Endodermal cell (in vitro differentiated cells): ENCODE results near the gene DERL2. TPM values are rescaled to one million over a fixed set of nuclear protein-coding genes. Genes with fewer than 3 reads are reported as not detected.

Source experiments
- DNase-seq: peaks from one replicate; pipeline ENCODE4 v3.0.0-alpha.2; 2017
- H3K27ac ChIP-seq: 2 replicates; pipeline ENCODE4 v1.5.1; 2013; ENCODE audit warnings: mild to moderate bottlenecking, low read depth, low read length, moderate library complexity
- H3K27me3 ChIP-seq: 2 replicates; pipeline ENCODE4 v1.6.1; 2013; ENCODE audit warnings: mild to moderate bottlenecking, low read length, moderate library complexity; ENCODE audit not compliant: insufficient read depth, control insufficient read depth, poor library complexity, severe bottlenecking
- H3K36me3 ChIP-seq: 2 replicates; pipeline ENCODE4 v1.7.0; 2013; ENCODE audit warnings: mild to moderate bottlenecking, low read length, moderate library complexity; ENCODE audit not compliant: control insufficient read depth, insufficient read depth
- H3K4me1 ChIP-seq: one replicate; pipeline ENCODE4 v1.7.0; 2013; ENCODE audit warnings: low read length; ENCODE audit not compliant: control insufficient read depth, insufficient read depth
- H3K4me3 ChIP-seq: 2 replicates; pipeline ENCODE4 v1.5.1; 2013; ENCODE audit warnings: mild to moderate bottlenecking, low read length, moderate library complexity
- H3K9ac ChIP-seq: 2 replicates; pipeline ENCODE4 v1.6.1; 2013; ENCODE audit warnings: mild to moderate bottlenecking, low read length, moderate library complexity; ENCODE audit not compliant: poor library complexity, severe bottlenecking; ENCODE audit errors: extremely low read depth
- H3K9me3 ChIP-seq: 2 replicates; pipeline ENCODE4 v1.6.1; 2013; ENCODE audit warnings: mild to moderate bottlenecking, low read length, moderate library complexity; ENCODE audit not compliant: control insufficient read depth
- H3K27ac Mint-ChIP-seq: 2 replicates; pipeline ENCODE4 v1.8.0; 2020; ENCODE audit warnings: mixed read lengths
- H3K27me3 Mint-ChIP-seq: 2 replicates; pipeline ENCODE4 v1.8.0; 2021; ENCODE audit warnings: mild to moderate bottlenecking, mixed read lengths; ENCODE audit not compliant: insufficient read depth
- H3K36me3 Mint-ChIP-seq: 2 replicates; pipeline ENCODE4 v1.8.0; 2020; ENCODE audit warnings: low read depth, mixed read lengths
- H3K4me1 Mint-ChIP-seq: 2 replicates; pipeline ENCODE4 v1.8.0; 2020; ENCODE audit warnings: mixed read lengths
- H3K4me3 Mint-ChIP-seq: 2 replicates; pipeline ENCODE4 v1.8.0; 2020; ENCODE audit warnings: mild to moderate bottlenecking, moderate library complexity, mixed read lengths
- H3K9me3 Mint-ChIP-seq: 2 replicates; pipeline ENCODE4 v1.8.0; 2020; ENCODE audit warnings: mild to moderate bottlenecking, mixed read lengths
- WGBS, 2 experiments: methylation state at CpG; one replicate each; pipeline versions ENCODE4 v1.1.5 to v1.1.7; 2013; ENCODE audit warnings: missing lambda C conversion rate in 2 of 2, mixed read lengths in 1 of 2; ENCODE audit not compliant: insufficient coverage in 1 of 2, insufficient read length in 1 of 2; 5-methylcytosine and 5-hydroxymethylcytosine counted together
- total RNA-seq, 2 donors: library from RNA; stranded (reverse); fragmentation: NEBNext Ultra II Directional in 1 of 2; extraction: Animal tissue kit (Norgen Biotek cat#: 25700) in 1 of 2; gene quantifications; 2 replicates in 1 of 2; 3 replicates in 1 of 2; pipeline ENCODE4 v1.2.1, GENCODE V29; 2021
- TF ChIP-seq, protein P1 (sequence below): fragments of 200-600 bp; sonication (generic); conservative IDR thresholded peaks from 2 replicates; pipeline ENCODE4 v1.5.0; 2021; ENCODE audit warnings: antibody characterized with exemption, mild to moderate bottlenecking

DERL2 gene
- total RNA-seq, 2 donors from 2014 or later = 68.0 to 75.1 TPM

DNA sequence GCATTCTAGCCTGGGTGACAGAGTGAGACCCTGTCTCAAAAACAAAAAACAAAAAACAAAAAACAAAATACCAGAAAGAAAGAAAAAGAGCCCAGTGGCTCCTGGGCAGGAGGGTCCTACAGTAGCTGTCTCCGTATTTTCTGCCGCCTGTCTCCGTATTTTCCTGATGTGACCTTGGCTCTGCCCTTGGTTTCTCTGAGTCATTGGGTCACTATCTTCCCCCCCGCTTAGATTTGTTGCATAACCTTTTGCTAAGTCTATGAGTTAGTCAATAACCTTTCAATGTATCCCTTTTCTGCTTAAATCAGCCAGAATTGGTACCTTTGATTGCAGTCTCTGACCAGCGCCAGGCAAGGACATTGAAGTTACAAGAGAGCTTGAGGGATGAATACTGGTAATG, 37.3 kb upstream of the DERL2 start:
- H3K27me3 ChIP-seq = no peaks in the 10 kb centered on the region
- no peak overlapping the region for H3K27ac Mint-ChIP-seq
- no peaks in the 10 kb centered on the region for H3K9me3 ChIP-seq
- H3K9ac ChIP-seq = no peak overlapping the region
- DNase-seq = no peak
- peaks cover 4% of the 10 kb centered on the region for H3K27me3 Mint-ChIP-seq
- no peaks in the 10 kb centered on the region for H3K4me1 ChIP-seq
- H3K4me1 Mint-ChIP-seq = no peaks in the 10 kb centered on the region
- TF ChIP-seq, protein P1, sequence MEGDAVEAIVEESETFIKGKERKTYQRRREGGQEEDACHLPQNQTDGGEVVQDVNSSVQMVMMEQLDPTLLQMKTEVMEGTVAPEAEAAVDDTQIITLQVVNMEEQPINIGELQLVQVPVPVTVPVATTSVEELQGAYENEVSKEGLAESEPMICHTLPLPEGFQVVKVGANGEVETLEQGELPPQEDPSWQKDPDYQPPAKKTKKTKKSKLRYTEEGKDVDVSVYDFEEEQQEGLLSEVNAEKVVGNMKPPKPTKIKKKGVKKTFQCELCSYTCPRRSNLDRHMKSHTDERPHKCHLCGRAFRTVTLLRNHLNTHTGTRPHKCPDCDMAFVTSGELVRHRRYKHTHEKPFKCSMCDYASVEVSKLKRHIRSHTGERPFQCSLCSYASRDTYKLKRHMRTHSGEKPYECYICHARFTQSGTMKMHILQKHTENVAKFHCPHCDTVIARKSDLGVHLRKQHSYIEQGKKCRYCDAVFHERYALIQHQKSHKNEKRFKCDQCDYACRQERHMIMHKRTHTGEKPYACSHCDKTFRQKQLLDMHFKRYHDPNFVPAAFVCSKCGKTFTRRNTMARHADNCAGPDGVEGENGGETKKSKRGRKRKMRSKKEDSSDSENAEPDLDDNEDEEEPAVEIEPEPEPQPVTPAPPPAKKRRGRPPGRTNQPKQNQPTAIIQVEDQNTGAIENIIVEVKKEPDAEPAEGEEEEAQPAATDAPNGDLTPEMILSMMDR = no peak
- no peaks in the 10 kb centered on the region for H3K36me3 Mint-ChIP-seq
- no peaks in the 10 kb centered on the region for H3K36me3 ChIP-seq
- H3K27ac ChIP-seq = no peak overlapping the region
- WGBS, 2 experiments = 89 to 92% methylated on average over 4 to 5 of the region's 5 CpGs
- no peak overlapping the region for H3K4me3 ChIP-seq
- no peaks in the 10 kb centered on the region for H3K9me3 Mint-ChIP-seq
- no peak overlapping the region for H3K4me3 Mint-ChIP-seq

- Histone ChIP-seq H3K36me3 (no peaks in the 10 kb centered on the region), H3K4me3 (no peak overlapping the region), H3K4me1 (no peaks in the 10 kb centered on the region), H3K9me3 (no peaks in the 10 kb centered on the region), H3K9ac (no peak overlapping the region), H3K27ac (no peak overlapping the region), H3K27me3 (no peaks in the 10 kb centered on the region)
- H3K27ac Mint-ChIP-seq = no peak overlapping the region
- no peaks in the 10 kb centered on the region for H3K36me3 Mint-ChIP-seq
- TF ChIP-seq, protein P1 = peak; percentile 49
- 100% methylated on average over 1 of the region's 1 CpG; no CpG with 5 or more reads in 1 of the 2 experiments for WGBS, 2 experiments
- no peaks in the 10 kb centered on the region for H3K4me1 Mint-ChIP-seq
- DNase-seq = no peak
- no peak overlapping the region for H3K4me3 Mint-ChIP-seq
- H3K27me3 Mint-ChIP-seq = peaks cover 11% of the 10 kb centered on the region
- no peaks in the 10 kb centered on the region for H3K9me3 Mint-ChIP-seq
Observed at GRCh38 chr17:5522476-5522875, 36.5 kb upstream of the DERL2 start.

- Histone ChIP-seq H3K9ac (no peak overlapping the region), H3K36me3 (no peaks in the 10 kb centered on the region), H3K27me3 (peaks cover 5% of the 10 kb centered on the region), H3K4me1 (no peaks in the 10 kb centered on the region), H3K9me3 (no peaks in the 10 kb centered on the region), H3K4me3 (no peak overlapping the region), H3K27ac (no peak overlapping the region)
- TF ChIP-seq, protein P1 = no peak
- Mint-ChIP-seq H3K27me3 (peaks cover 14% of the 10 kb centered on the region), H3K9me3 (no peaks in the 10 kb centered on the region), H3K36me3 (no peaks in the 10 kb centered on the region), H3K27ac (no peak overlapping the region), H3K4me3 (no peak overlapping the region), H3K4me1 (peaks cover 1% of the 10 kb centered on the region)
- DNase-seq = peak; percentile 53
- WGBS, 2 experiments = 82 to 89% methylated on average over 1 to 5 of the region's 5 CpGs
Observed at GRCh38 chr17:5516060-5516792, 30.2 kb upstream of the DERL2 start.
